Neural progenitor cell (in vitro differentiated cells): Measurements from ENCODE around the gene DPM3.

Source experiments
- CTCF ChIP-seq: fragments of 200-600 bp; sonication (generic); IDR thresholded peaks from 2 replicates; pipeline ENCODE4 v1.5.1; 2017; ENCODE audit warnings: antibody characterized with exemption, mild to moderate bottlenecking
- EZH2phosphoT487 ChIP-seq: fragments of 200-600 bp; sonication (generic); IDR thresholded peaks from 2 replicates; pipeline ENCODE4 v1.6.1; 2017; ENCODE audit warnings: antibody characterized with exemption

- no peak for TF ChIP-seq CTCF
- TF ChIP-seq EZH2phosphoT487 = no peak
These were observed 35.5 kb downstream of the DPM3 start for GRCh38 chr1:155104605-155105534.
